ENCODE results near the gene IER5.

DNA sequence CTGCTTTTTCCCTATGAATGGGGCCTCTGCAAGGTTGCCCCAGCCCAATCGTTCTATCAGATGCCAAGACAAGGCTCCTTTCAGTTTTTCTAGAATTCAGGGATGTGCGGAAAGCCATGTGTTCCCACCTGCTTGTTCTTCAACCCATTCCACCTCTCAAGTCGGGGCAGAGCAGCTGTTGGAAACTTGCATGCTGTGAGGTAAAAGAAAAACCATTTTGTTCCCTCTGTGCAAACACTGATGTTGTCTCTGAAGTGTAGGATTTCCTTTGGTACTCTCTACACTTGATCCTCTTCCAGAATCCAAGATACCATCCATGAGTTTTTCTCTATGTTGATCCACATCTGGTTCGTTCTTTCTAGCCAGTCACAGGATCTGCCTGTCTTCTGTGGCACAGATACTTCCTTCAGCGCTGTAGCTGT, 7.3 kb downstream of the IER5 start:
- TF ChIP-seq, protein P1, sequence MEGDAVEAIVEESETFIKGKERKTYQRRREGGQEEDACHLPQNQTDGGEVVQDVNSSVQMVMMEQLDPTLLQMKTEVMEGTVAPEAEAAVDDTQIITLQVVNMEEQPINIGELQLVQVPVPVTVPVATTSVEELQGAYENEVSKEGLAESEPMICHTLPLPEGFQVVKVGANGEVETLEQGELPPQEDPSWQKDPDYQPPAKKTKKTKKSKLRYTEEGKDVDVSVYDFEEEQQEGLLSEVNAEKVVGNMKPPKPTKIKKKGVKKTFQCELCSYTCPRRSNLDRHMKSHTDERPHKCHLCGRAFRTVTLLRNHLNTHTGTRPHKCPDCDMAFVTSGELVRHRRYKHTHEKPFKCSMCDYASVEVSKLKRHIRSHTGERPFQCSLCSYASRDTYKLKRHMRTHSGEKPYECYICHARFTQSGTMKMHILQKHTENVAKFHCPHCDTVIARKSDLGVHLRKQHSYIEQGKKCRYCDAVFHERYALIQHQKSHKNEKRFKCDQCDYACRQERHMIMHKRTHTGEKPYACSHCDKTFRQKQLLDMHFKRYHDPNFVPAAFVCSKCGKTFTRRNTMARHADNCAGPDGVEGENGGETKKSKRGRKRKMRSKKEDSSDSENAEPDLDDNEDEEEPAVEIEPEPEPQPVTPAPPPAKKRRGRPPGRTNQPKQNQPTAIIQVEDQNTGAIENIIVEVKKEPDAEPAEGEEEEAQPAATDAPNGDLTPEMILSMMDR (conservative IDR thresholded peaks at IDR 0.05 in 1 of 2, IDR thresholded peaks at IDR 0.05 in 1 of 2; ENCODE audit: low read depth in 1 of 2, low read length in 2 of 2) = no peak
- no peak for TF ChIP-seq EZH2 (IDR thresholded peaks at IDR 0.05; ENCODE audit: low read length, missing control alignments)
